ENCODE results near the gene SNAPC2.

The SNAPC2 gene

DNA sequence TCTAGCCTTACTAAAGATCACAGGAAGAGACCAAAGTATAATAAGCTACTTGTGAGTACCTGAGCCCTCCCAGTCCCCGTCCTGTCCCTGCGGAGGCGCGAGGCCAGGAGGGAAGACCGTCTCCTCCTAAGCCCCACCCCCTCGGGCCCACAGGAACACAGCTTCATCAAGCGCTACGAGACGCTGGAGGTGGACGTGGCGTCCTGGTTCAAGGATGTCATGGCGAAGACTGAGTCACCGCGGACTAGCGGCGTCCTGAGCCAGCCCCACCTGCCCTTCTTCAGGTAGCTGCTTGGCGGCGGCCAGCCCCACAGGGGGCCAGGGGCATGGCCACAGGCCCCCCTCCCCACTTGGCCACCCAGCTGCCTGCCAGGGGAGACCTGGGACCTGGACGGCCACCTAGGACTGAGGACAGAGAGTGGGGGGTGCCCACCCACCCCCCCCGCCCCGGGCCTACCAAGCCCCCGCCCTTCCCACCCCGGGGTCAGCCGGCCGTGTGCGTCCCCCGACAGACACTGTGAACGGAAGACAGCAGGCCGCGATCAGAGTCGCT is 7.9 kb upstream of the SNAPC2 start:
- no peak overlapping the region for H3K4me3 ChIP-seq (ENCODE audit: low read depth, low read length)
- H3K9me3 ChIP-seq (ENCODE audit: control insufficient read depth, low read length), result no peaks in the 10 kb centered on the region
- no peak overlapping the region for H3K9ac ChIP-seq
- H3K79me2 ChIP-seq, result peaks cover 9% of the 10 kb centered on the region
- no peak overlapping the region for H3K4me2 ChIP-seq (ENCODE audit: low read length)
- H2AFZ ChIP-seq, result no peak overlapping the region
- TF ChIP-seq, protein P1, sequence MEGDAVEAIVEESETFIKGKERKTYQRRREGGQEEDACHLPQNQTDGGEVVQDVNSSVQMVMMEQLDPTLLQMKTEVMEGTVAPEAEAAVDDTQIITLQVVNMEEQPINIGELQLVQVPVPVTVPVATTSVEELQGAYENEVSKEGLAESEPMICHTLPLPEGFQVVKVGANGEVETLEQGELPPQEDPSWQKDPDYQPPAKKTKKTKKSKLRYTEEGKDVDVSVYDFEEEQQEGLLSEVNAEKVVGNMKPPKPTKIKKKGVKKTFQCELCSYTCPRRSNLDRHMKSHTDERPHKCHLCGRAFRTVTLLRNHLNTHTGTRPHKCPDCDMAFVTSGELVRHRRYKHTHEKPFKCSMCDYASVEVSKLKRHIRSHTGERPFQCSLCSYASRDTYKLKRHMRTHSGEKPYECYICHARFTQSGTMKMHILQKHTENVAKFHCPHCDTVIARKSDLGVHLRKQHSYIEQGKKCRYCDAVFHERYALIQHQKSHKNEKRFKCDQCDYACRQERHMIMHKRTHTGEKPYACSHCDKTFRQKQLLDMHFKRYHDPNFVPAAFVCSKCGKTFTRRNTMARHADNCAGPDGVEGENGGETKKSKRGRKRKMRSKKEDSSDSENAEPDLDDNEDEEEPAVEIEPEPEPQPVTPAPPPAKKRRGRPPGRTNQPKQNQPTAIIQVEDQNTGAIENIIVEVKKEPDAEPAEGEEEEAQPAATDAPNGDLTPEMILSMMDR (IDR thresholded peaks at IDR 0.05), result no peak
- H3K27me3 ChIP-seq (ENCODE audit: control insufficient read depth, insufficient read depth, low read length), result no peaks in the 10 kb centered on the region
- no peaks in the 10 kb centered on the region for H3K36me3 ChIP-seq (ENCODE audit: control insufficient read depth, insufficient read depth, low read length)
- no peaks in the 10 kb centered on the region for H3K4me1 ChIP-seq
- no peak overlapping the region for H3K27ac ChIP-seq

DNA sequence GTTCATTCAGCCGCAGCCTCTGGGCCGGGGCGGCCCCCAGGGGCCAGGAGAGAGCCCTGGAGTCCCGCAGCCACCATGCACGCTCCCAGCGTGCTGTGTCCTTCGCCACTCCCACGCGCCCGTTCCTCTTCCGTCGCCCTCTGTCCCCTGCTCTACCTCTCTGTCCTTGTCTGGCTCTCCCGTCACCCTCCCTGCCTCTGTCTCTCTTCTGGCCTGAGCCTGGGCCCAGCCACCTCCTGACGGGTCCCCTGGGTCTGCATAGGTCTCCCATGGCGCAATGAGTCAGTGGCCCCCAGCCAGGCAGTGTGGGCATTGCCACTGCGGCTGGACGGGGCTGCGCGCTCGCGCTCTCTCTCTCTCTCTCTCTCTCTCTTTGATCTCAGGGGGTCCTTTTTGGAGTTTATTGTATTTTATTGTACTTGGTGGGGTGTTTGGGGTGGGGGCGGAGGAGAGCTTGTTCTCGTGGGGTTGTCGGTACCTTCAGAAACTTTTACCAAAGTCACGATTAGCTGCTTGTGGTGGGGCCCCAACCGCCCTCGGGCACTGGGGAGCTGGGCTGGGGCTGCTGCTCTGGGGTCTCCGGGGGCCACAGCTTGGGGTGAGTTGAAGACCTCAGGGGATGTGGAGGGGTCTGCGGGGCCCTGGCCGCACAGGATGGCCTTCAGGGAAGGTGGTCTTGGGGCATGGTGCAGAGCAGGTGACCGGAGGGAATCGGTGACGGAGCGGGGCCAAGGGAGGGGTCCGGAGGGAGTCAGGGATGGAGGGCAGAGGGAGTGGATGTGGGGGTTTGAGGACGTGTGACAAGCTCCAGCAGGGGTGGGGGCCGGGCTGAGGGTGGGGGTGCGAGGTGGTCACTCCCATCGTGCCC is 7.2 kb upstream of the SNAPC2 start:
- Histone ChIP-seq H3K27me3 (ENCODE audit: control insufficient read depth, insufficient read depth, low read length) (no peaks in the 10 kb centered on the region), H3K79me2 (peaks cover 2% of the 10 kb centered on the region), H3K4me3 (ENCODE audit: low read depth, low read length) (no peak overlapping the region), H3K9me3 (ENCODE audit: control insufficient read depth, low read length) (no peaks in the 10 kb centered on the region), H3K4me2 (ENCODE audit: low read length) (no peak overlapping the region), H3K36me3 (ENCODE audit: control insufficient read depth, insufficient read depth, low read length) (no peaks in the 10 kb centered on the region), H3K27ac (no peak overlapping the region), H2AFZ (no peak overlapping the region), H3K4me1 (no peaks in the 10 kb centered on the region), H3K9ac (no peak overlapping the region)
- TF ChIP-seq, protein P1 (IDR thresholded peaks at IDR 0.05), result no peak

DNA sequence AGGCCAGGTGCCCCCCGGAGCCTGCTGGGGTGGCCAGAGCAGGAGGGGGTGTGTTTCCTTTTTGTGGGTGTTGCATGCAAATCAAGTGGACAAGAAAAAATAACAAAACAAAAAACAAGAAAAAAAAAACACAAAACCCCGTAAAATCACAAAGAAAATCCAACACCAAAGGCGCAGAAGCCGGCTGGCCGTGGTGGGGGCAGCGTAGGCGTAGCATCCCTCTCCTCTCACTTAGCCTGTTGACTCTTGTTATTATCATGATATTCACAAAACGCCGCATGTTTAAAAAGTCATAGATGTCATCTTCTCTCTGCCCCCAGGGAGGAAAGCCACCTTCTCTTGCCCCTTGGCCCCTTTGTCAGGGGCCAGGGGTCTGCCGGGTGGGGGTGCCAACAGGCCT is 6.5 kb upstream of the SNAPC2 start:
- TF ChIP-seq, protein P1 (IDR thresholded peaks at IDR 0.05), result no peak
- Histone ChIP-seq H3K9ac (no peak overlapping the region), H3K79me2 (peaks cover 2% of the 10 kb centered on the region), H3K4me1 (no peaks in the 10 kb centered on the region), H2AFZ (no peak overlapping the region), H3K36me3 (ENCODE audit: control insufficient read depth, insufficient read depth, low read length) (no peaks in the 10 kb centered on the region), H3K9me3 (ENCODE audit: control insufficient read depth, low read length) (no peaks in the 10 kb centered on the region), H3K4me3 (ENCODE audit: low read depth, low read length) (no peak overlapping the region), H3K27ac (no peak overlapping the region), H3K27me3 (ENCODE audit: control insufficient read depth, insufficient read depth, low read length) (no peaks in the 10 kb centered on the region), H3K4me2 (ENCODE audit: low read length) (no peak overlapping the region)

DNA sequence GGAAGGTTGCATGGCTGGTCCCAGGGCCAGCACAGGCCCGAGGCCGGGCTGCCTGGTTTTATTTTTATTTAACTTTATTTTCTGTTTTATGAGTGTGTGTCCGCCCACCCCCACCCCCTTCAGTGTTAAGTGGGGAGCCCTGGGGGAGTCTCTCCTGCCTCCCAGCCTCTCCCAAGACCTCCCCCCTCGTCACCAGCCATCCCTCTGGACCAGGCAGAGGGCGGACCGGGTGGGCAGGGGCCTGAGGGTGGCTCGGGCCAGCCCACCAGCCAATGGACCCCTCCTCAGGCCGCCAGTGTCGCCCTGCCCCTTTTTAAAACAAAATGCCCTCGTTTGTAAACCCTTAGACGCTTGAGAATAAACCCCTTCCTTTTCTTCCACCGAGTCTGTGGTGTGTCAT is 6.0 kb upstream of the SNAPC2 start:
- no peaks in the 10 kb centered on the region for H3K27me3 ChIP-seq (ENCODE audit: control insufficient read depth, insufficient read depth, low read length)
- H3K9ac ChIP-seq, result no peak overlapping the region
- peaks cover 2% of the 10 kb centered on the region for H3K79me2 ChIP-seq
- H3K4me1 ChIP-seq, result no peaks in the 10 kb centered on the region
- H3K27ac ChIP-seq, result no peak overlapping the region
- H3K4me2 ChIP-seq (ENCODE audit: low read length), result no peak overlapping the region
- no peak overlapping the region for H2AFZ ChIP-seq
- TF ChIP-seq, protein P1 (IDR thresholded peaks at IDR 0.05), result no peak
- no peaks in the 10 kb centered on the region for H3K9me3 ChIP-seq (ENCODE audit: control insufficient read depth, low read length)
- no peaks in the 10 kb centered on the region for H3K36me3 ChIP-seq (ENCODE audit: control insufficient read depth, insufficient read depth, low read length)
- no peak overlapping the region for H3K4me3 ChIP-seq (ENCODE audit: low read depth, low read length)
